ENCODE data around the gene BMP7. TPM values are rescaled to one million over a fixed set of nuclear protein-coding genes. Genes with fewer than 3 reads are reported as not detected.

BMP7 gene
- total and polyA plus RNA-seq, 8 donors = 0.67 to 22.4 (median 16.2) TPM

DNA sequence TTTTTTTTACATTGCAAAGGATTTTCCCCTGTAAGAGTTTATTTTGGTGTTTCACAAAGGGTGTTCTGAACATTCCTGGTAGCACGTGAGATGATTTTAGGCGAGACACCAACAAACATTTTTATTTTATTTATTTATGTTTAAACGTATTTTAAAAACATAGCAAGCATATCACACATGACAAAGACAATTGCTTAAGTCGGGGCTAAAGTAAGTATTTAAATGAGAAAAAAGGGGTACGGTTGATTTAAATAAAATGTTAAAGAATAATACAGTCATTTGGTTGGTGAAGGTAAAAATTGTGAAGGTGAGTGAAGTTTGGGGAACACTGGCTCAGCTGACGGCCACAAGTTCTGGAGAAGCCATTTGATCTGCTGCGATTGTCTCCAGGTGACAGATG, 129.7 kb downstream of the BMP7 start:
- Histone ChIP-seq H3K27me3 (peaks cover 0 to 7% of the 10 kb centered on the region in 2 donors), H3K36me3 (no peaks in the 10 kb centered on the region), H3K4me1 (no peaks in the 10 kb centered on the region), H3K4me3 (no peak overlapping the region), H3K27ac (no peak overlapping the region), H3K9me3 (no peaks in the 10 kb centered on the region)
- ATAC-seq = no peak
- no peak for DNase-seq
- no peak for TF ChIP-seq CTCF (IDR thresholded peaks at IDR 0.05)
- intact Hi-C loops (cut with DNase I) = no loop called here

- DNase-seq (no peak), ATAC-seq (no peak)
- H3K27me3 ChIP-seq = peaks cover 0 to 7% of the 10 kb centered on the region in 2 donors
- no peaks in the 10 kb centered on the region for H3K4me1 ChIP-seq
- no peaks in the 10 kb centered on the region for H3K36me3 ChIP-seq
- H3K9me3 ChIP-seq = no peaks in the 10 kb centered on the region
- intact Hi-C loops (cut with DNase I) = no loop called here
- TF ChIP-seq CTCF (IDR thresholded peaks at IDR 0.05) = no peak
- H3K27ac ChIP-seq = no peak overlapping the region
- H3K4me3 ChIP-seq = no peak overlapping the region
Observed at GRCh38 chr20:57135875-57136274, 130.6 kb downstream of the BMP7 start.

DNA sequence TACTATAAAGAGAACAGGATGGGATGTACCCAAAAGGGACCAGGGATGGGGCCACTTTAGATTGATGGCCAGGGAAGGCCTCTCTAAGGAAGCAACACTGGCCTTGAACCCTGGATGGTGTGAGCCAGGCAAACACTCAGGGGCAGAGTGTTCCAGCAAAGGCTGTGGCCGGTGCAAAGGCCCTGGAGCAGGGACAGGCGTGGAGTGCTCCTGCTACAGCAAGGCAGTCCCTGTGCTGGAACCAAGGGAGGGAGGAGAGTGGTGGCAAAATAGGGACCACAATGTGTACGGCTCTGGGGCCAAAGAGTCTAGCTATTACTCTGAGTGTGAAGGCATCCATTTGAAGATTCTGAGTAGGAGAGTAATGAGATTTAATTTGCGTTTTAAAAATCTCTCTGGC, 131.6 kb downstream of the BMP7 start:
- intact Hi-C loops (cut with DNase I) = no loop called here
- Histone ChIP-seq H3K27me3 (peaks cover 0 to 7% of the 10 kb centered on the region in 2 donors), H3K36me3 (no peaks in the 10 kb centered on the region), H3K4me3 (no peak overlapping the region), H3K4me1 (no peaks in the 10 kb centered on the region), H3K27ac (no peak overlapping the region), H3K9me3 (no peaks in the 10 kb centered on the region)
- no peak for TF ChIP-seq CTCF (IDR thresholded peaks at IDR 0.05)
- DNase-seq (no peak), ATAC-seq (no peak)

GRCh38 chr20:57133926-57134650, 132.4 kb downstream of the BMP7 start:
- DNase-seq = no peak
- Histone ChIP-seq H3K4me1 (no peaks in the 10 kb centered on the region), H3K36me3 (no peaks in the 10 kb centered on the region), H3K9me3 (no peaks in the 10 kb centered on the region), H3K4me3 (no peak overlapping the region), H3K27me3 (peaks cover 0 to 7% of the 10 kb centered on the region in 2 donors), H3K27ac (no peak overlapping the region)
- no peak for ATAC-seq
- no peak for TF ChIP-seq CTCF (IDR thresholded peaks at IDR 0.05)
- intact Hi-C loops (cut with DNase I) = no loop called here

DNA sequence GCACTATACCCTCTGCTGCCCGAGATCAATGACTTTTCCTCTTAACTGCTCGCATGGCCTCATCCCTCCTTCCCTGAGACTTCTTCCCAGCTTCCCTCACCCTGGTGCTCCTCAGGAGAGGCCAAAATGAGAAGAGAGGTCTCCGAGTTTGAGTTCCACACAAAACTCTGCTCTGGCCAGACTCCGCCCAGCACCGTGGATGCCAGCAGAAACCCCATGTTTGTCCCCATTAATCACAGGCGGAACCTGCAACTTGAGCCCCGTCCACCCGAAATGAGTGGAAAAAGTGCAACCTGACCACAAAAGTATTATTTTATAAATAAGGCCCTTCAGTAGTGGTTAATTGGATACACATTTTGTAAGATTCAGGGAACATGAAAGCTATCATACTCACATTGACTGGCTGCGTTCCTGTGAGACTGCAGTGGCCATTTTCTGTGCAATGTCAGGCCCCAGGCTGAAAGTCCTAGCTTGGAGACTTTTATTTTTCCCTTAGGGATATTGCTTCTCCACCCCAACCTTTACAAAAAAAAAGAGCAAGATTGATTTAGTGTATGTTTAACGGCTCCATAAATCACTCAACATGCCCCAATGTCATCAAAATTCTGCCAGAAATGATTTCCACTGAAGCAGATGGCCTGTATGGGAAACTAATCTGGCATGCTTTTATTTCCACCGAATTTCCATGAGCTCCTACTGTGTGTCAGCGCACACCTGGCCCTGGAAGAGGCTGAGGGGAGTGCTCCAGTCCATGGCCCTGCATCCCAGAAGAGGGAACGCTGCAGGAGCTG, 134.6 kb downstream of the BMP7 start:
- no peaks in the 10 kb centered on the region for H3K36me3 ChIP-seq
- H3K27ac ChIP-seq = no peak overlapping the region
- no peaks in the 10 kb centered on the region for H3K4me1 ChIP-seq
- no peaks in the 10 kb centered on the region for H3K9me3 ChIP-seq
- peaks cover 0 to 7% of the 10 kb centered on the region in 2 donors for H3K27me3 ChIP-seq
- intact Hi-C loops (cut with DNase I) = no loop called here
- no peak for TF ChIP-seq CTCF (IDR thresholded peaks at IDR 0.05)
- DNase-seq (no peak), ATAC-seq (no peak)
- no peak overlapping the region for H3K4me3 ChIP-seq

Measured in left lung (tissue), 10 donors.